GM19023 (cell line): ENCODE measurements around the gene HDAC1.

Source experiments
- ATAC-seq: cut with Tn5 transposase; IDR thresholded peaks from one replicate; pipeline ENCODE4 v1.9.1; 2021; ENCODE audit warnings: mild to moderate bottlenecking, moderate library complexity; ENCODE audit not compliant: unreplicated experiment

Gene HDAC1

GRCh38 chr1:32321712-32322291 is 29.9 kb downstream of the HDAC1 start:
- no peak for ATAC-seq

GRCh38 chr1:32327204-32327603 is 35.3 kb downstream of the HDAC1 start:
- no peak for ATAC-seq

- no peak for ATAC-seq
Observed at GRCh38 chr1:32329931-32330466, 38.1 kb downstream of the HDAC1 start.

GRCh38 chr1:32330558-32331151 is 38.8 kb downstream of the HDAC1 start:
- no peak for ATAC-seq

- ATAC-seq: no peak
Observed at GRCh38 chr1:32331549-32331948, 39.7 kb downstream of the HDAC1 start.

GRCh38 chr1:32332290-32333079 is 40.6 kb downstream of the HDAC1 start:
- no peak for ATAC-seq

- no peak for ATAC-seq
Observed at GRCh38 chr1:32333251-32333963, 41.5 kb downstream of the HDAC1 start.

GRCh38 chr1:32334274-32334861 is 42.5 kb downstream of the HDAC1 start:
- ATAC-seq: no peak

GRCh38 chr1:32334864-32335534 is 43.1 kb downstream of the HDAC1 start:
- peak; percentile 19 for ATAC-seq

- ATAC-seq: peak; percentile 1
Observed at GRCh38 chr1:32335535-32335789, 43.6 kb downstream of the HDAC1 start.

GRCh38 chr1:32335790-32336590 is 44.1 kb downstream of the HDAC1 start, which contains the start of gene MARCKSL1:
TSS of gene MARCKSL1 (minus strand) at chr1:32336233. CDS start at chr1:32336033, 200 bp downstream.
- ATAC-seq: peak; percentile 39

GRCh38 chr1:32336591-32336932 is 44.7 kb downstream of the HDAC1 start:
- no peak for ATAC-seq

GRCh38 chr1:32336963-32337675 is 45.2 kb downstream of the HDAC1 start:
- no peak for ATAC-seq

GRCh38 chr1:32337855-32338636 is 46.2 kb downstream of the HDAC1 start:
- ATAC-seq: no peak

GRCh38 chr1:32338637-32339145 is 46.8 kb downstream of the HDAC1 start:
- no peak for ATAC-seq

GRCh38 chr1:32339363-32339978 is 47.6 kb downstream of the HDAC1 start:
- ATAC-seq: no peak

- ATAC-seq: no peak
Observed at GRCh38 chr1:32341186-32341757, 49.4 kb downstream of the HDAC1 start.
